AG20443 (cell line): ENCODE measurements around the gene NDUFB10.

Experiments
- DNase-seq: peaks from one replicate; pipeline ENCODE4 v3.0.0; 2012; ENCODE audit warnings: low spot score, mixed read lengths

The NDUFB10 gene

DNA sequence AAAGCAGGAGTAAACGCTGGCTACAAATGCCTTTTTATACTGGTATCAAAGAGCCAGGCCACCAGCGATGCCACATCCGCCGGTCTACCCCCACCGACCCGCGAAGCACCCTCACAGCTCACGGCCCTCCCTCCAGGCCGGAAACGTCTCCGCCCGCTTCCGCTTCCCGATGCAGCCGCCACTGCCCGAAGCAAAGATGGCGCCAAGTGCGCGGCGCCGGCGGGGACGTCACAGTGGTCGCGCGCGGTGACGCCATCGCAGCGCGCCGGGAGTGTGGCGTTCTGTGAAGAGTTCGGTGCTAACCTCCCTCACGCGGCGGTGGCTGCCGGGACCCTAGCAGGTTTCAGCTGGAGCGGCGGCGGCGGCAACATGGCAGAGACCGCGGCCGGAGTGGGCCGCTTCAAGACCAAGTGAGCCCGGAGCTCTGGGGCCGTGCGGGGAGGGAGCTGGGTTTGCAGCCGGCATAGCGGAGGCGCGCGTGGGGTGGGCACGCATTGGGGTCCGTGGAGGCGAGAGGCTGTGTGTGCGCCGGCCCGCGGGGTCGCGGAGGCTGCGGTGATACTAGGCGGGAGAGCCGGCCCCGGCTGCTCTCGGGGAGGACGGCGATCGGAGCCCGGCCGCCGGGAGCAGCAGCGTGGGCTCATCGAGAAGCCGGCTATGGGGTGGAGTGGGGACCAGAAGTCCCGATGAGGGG is 12.6 kb downstream of the NDUFB10 start, which contains the start of gene TBL3:
TSS of gene TBL3 (plus strand) at position 258 of the 694 bp plus-strand sequence. CDS start at position 370, 112 bp downstream.
- DNase-seq: peak; percentile 95

DNA sequence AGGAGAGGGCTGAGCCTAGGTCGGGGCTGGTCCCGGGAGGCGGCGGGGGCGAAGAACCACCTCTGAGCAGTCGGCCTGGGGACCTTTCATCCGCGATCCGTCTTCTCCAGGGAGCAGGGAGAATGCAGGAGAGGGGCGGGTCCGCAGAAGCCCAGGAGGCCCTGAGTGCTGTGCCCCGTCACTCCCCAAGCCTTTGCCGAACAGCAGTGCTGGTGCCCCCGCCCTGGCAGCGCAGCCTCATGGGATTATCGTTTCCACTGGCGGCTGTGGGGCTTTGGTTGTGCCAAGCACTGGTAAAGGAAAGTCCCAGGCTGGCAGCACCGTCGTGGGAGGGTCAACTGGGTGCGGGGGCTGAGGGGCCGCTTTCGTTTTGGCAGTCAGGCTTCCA is 13.1 kb downstream of the NDUFB10 start:
- DNase-seq: no peak

DNA sequence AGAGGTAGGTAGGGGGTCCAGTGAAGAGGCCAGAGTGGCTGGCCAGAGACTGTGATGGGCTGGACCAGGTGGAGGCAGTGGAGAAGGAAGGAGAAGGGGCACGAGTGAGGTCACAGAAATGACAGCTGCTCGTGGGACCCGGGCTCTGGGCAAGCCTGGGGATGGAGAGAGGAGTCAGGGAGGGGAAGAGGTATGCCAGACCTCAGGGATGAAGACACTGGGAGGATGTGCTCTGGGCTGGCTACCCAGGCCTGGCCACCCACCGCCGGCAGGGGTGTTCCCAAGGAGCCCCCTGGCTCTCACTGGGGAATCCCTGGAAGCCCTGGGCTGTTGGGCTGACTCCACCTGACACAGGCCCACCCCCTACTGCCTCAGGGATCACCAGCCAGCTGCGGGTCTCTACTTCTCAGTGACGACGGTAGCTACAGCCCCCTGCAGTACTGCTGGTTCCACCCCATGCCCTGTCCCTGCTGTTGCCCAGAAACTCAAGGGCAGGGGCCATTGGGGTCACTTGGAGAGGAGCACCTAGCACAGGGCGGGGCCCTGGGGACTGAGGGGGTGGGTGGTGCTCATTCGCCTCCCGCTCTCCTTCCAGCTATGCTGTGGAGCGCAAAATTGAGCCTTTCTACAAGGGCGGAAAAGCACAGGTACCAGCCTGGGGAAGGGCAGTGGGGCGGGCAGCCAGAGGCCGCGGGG is 14.3 kb downstream of the NDUFB10 start:
- DNase-seq: no peak

DNA sequence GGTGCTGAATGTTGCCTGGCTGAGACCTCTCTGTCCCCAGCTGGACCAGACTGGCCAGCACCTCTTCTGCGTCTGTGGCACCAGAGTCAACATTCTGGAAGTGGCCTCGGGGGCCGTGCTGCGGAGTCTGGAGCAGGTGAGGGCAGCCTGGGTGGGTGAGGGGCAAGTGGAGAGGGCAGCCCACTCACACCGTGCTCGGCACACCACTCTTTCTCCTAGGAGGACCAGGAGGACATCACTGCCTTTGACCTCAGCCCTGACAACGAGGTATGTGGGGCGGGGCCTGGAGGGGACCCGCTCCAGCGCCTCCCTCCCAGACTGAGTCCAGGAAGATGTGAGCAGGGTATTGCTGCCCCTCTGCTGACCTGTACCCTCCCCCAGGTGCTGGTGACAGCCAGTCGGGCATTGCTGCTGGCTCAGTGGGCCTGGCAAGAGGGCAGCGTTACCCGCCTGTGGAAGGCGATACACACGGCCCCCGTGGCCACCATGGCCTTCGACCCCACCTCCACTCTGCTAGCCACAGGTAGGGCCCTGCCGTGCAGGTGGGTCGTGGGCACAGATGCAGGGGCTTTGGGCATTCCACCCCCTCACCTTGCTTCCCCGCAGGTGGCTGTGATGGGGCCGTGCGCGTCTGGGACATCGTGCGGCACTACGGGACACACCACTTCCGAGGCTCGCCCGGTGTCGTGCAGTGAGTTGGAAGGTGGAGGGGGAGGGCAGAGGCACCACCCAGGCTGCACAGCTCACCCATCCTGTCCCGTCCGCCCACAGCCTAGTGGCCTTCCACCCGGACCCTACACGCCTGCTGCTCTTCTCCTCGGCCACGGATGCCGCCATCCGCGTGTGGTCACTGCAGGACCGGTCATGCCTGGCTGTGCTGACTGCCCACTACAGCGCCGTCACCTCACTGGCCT is 15.1 kb downstream of the NDUFB10 start:
- DNase-seq: no peak

DNA sequence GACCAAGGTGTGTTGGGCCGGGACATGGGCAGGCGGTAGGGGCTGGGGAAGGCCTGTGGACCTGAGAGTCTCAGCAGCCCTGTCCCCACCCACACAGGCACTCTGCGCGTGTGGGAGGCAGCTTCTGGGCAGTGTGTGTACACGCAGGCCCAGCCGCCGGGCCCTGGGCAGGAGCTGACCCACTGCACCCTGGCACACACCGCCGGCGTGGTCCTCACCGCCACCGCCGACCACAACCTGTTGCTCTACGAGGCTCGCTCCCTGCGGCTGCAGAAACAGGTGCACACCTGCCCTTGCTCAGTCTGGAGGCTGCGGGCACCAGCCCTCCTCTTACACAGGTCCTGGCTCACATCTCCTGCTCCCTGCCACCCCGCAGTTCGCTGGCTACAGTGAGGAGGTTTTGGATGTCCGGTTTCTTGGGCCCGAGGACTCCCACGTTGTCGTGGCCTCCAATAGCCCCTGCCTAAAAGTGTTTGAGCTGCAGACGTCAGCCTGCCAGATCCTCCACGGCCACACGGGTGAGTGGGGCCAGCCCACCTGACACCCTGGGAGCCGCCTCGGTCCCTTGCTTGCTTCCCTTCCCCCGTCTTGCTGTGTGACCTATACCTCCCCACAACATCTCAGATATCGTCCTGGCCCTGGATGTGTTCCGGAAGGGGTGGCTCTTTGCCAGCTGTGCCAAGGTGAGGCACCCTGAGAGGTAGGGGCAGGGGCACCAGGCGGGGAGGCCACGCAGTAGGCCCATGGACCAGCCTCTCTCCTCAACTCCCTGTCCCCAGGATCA is 16.3 kb downstream of the NDUFB10 start:
- DNase-seq: no peak

DNA sequence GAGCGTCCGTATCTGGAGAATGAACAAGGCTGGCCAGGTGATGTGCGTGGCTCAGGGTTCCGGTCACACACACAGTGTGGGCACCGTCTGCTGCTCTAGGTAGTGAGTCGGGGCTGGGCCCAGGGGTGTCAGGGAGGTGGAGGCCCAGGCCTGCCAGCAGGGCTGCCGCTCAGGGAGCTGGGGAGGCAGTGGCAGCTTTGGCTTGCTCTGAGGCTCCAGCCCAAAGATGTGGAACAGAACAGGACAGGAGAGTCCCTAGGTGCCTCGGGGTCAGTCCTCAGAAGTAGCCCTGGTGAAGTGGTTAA is 16.8 kb downstream of the NDUFB10 start:
- DNase-seq: no peak

DNA sequence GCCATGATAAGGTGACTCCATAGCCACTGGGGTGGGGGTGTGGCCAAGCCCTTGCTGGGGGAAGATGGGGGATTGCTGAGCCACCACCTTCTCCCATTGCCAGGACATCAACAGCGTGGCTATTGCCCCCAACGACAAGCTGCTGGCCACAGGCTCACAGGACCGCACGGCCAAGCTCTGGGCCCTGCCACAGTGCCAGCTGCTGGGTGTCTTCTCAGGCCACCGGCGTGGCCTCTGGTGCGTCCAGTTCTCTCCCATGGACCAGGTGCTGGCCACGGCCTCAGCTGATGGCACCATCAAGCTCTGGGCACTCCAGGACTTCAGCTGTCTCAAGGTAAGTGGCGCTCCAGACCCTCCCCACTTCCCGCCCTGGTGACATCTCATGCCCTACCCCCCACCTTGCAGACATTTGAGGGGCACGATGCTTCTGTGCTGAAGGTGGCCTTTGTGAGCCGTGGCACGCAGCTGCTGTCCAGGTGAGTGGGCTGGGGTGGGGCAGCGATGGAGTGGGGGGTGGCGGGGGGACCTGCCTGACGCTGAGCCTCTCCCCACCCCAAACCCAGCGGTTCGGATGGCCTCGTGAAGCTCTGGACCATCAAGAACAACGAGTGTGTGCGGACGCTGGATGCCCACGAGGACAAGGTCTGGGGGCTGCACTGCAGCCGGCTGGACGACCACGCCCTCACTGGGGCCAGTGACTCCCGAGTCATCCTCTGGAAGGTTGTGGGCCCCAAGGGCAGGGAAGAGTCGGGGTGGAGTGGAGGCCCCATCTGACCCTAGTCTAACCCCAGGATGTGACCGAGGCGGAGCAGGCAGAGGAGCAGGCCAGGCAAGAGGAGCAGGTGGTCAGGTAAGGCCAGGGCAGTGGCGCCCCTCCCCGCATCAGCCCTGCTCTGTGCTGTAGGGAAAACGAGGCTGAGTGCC is 17.9 kb downstream of the NDUFB10 start:
- no peak for DNase-seq

DNA sequence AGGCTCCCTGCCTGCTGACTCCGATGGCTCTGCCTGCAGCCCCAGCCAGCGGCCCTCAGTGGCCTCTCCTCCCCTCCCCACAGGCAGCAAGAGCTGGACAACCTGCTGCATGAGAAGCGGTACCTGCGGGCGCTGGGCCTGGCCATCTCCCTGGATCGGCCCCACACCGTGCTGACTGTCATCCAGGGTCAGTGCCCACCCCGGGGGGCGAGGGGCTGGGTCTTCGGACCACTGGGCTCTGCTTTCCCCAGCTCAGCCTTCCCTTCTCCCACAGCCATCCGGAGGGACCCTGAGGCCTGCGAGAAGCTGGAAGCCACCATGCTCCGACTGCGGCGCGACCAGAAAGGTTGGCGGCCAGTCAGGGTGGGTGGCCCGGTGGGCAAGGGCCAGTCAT is 18.5 kb downstream of the NDUFB10 start:
- DNase-seq: no peak

DNA sequence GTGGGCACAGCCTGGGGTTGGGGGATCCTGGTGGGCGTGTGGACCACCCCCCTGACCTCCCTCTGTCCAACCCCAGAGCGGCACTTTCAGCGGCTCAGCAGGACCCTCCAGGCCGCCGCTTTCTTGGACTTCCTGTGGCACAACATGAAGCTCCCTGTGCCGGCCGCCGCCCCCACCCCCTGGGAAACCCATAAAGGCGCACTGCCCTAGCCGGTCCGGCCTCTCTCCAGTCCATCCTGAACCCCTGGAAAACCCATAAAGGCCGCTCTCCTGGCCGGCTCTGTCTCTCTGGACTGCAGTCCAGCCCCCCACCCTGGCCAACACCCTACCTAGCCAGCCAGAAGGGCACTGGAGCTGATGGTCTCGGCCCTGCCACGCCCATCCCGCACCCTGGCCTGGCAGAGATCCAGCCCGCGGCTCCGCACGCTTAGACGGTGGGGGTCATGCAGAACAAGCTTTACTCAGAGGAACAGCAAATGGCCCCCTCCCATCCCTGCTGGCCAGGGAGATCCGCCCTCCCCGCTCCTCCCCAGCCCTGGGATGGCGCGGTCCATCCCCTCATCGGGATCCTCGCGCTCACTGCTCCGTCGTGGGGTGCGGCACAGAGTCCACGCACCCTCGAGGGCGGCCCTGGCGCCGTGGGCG is 19.3 kb downstream of the NDUFB10 start:
- DNase-seq: no peak

DNA sequence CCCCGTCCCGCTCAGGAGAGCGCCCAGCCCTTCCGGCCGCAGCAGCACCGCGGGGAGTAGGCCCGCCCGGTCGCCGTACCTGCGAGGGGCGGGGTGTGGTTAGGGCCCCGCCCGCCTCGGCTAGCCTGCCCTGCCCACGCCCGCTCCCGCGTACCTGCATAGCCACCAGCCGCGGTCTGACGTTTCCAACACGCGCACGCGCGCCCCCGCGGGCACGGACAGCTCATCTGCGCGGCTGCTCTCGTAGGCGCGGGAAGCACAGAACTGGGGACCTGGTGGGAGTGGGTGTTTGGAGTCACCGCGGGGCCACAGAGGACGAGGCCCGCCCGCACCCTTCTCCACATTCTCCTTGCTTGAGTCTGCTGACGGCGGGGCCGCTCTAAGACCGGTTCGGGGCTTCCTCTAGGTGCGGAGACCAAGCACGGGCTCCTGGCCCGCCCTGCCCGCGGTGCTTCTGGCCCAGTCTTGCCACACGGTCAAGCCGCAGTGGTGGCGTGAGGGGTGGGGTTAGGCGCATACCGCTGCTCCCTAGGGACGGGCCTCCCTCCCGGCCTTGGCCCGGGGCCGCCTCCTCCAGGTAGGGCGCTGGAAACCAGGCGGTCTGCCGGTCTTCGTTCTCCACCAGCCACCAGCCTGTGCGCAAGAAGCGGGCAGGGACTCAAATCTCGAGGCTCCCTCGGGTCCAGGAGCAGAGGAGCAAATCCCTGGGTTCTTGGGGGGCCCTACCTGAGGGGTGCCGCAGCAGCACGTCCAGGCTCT is 20.1 kb downstream of the NDUFB10 start:
- no peak for DNase-seq

DNA sequence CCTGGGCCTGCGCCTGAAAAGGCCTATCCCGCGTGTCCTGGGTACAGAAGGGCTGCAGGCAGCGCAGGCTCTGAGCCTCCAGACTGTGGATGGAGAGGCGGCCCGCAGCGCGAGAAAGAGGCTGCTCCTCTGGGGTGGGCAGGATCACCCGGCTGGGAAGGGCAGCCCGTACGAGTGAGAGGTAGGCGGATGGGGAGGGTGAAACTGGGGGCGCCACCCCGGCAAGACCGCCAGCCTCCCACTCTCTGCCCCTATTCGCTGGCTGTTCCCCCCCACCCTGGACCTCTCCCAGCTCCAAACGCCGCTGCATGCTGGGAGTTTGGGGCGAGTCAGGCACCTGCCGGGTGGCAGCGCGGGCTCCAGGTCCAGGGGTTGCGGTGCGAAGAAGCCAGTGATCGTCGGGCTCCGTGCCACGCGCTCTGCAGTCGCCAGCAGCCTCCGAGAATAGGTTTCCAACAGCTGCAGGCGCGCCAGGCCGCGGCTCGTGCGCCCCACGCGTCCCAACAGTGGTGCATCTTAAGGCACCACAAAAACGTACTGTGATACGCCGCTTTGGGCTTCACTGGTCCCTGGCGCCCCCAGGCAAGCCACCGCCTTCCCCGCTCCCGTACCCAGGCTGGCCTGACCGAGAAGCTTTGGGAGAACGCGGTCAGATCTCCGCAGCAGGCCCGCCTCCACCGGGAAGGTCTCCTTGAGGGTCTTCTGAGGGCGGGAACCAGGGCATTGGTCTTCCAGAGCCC is 20.9 kb downstream of the NDUFB10 start:
- no peak for DNase-seq

DNA sequence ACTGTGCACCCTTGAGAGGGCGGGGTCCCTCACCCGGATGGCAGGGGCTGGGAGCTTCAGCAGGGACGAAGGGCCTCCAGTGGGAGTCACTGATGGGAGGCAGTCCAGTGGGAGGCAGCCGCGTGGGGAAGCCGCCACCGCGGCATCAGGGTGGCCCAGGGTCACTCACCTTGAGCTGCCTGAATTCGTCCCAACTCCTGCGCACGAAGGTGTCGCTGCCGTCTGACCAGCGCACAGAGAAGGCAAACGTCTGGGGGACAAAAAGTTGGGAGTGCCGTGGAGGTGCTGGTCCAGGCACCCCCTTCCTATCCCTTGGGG is 21.4 kb downstream of the NDUFB10 start:
- DNase-seq: no peak

DNA sequence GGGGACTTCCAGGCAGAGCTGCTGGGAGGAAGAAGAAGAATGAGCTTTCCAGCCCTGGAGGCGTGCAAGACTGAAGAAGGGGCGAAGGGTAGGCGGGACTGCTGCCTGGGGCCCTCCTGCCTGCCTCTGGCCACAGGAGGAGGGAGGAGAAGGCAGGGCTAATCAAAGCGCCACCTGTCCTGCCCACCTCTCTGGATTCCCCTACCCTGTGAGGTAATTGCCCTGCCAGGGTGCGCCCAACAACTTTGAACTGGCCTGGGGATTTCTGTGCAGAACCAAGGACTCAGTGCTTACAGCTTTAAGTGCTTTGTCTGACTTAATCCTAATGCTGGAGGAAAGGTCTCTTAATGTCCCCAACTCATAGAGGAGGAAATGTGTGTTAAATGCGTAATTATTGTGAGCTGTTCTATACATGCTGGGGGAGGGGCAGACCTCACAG is 22.1 kb downstream of the NDUFB10 start, which contains the start of gene NOXO1:
TSS of gene NOXO1 (minus strand) at position 72 of the 439 bp plus-strand sequence. CDS start 290 bp downstream, outside the sequence.
- DNase-seq: no peak

DNA sequence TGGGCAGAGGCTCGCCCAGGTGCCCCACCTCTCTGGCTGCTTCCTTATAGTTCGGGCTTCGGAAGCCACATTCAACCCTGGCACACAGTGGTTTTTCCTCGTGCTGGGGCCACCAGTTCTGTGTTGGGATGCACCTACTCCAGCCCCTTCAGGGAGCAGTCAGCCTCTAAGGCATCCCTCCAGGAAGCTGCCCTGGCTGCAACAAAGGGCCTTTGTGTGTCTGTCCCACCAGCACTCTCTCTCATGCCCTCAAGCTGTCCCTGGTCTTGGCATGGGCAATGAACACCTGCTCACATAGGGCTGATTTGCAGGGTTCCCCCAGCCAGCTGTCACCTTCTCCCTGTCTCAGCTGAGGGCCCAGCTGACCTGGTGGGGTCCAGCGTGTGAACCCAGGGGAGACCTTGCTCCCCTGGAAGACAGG is 22.7 kb downstream of the NDUFB10 start:
- DNase-seq: no peak

DNA sequence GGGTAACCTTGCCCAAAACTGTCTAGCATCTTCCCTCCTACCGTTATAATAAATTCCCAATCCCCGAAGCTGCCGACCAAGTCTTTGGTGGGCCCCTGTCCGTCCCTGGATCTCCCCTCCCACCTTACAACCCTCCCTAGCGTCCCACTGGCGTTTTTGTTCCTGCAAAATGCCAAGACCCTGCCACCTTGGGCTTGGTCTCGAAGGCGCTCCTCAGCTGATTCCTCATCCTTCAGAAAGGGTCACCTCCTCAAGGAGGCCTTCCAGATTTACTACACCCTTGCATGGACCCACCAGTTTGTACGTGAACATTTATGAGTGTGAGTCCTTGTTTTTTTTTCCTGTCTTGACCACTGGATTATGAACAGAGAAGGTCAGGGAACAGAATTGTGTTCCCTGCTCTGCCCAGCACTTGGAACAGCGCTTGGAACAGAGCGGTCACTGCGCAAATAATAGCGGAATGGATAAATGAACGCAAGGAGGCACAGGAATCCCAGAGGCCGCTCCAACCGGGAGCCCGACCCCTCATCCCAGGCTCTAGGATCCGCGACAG is 23.7 kb downstream of the NDUFB10 start:
- no peak for DNase-seq

DNA sequence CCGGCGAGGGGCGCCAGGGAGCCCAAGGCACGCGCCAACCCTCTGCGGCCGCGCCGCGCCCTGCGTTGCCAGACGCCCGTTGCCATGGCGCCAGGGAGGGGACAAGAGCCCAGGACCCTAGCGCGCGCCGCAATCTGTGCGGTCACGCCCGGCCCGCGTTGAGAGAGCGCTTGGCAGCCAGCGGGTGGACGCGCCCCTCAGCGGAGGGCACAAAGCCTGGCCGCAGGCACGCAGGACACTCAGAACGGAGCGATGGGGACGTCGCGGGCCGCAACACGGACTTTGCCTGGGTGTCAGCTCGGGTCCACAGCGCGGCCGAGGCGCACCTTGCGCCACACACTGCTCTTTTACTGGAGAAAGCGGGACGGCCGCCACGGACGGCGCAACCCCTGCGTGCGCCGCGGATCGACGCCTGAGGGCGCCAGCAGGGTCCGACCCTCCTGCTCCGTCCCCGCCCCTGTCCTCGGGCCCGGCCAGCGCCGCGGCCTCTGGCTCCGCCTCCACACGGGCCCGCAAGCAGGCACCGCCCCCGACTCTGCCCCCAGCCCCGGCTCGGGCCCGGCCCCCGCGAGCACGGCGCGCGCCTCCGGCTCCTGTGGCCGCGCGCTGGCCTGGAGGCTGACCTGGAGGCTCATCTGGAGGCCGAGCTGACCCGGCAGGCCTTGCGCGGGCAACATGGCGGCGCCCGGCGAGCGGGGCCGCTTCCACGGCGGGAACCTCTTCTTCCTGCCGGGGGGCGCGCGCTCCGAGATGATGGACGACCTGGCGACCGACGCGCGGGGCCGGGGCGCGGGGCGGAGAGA is 24.4 kb downstream of the NDUFB10 start, which contains the start of gene GFER:
TSS of gene GFER (plus strand) at position 650 of the 803 bp plus-strand sequence. CDS start at position 676, 26 bp downstream.
- DNase-seq: peak; percentile 98
